Suprapubic skin (tissue), 4 donors: ENCODE results near the gene PRR13.

Experiments used
- POLR2A ChIP-seq, 2 donors: fragments of 450-650 bp; IDR thresholded peaks; one replicate each; pipeline ENCODE4 v1.6.1; 2017; ENCODE audit warnings: antibody characterized with exemption in 2 of 2, mild to moderate bottlenecking in 2 of 2, moderate library complexity in 2 of 2
- POLR2AphosphoS5 ChIP-seq, 3 donors: sonication (generic); formaldehyde crosslinking; IDR thresholded peaks; one replicate each; pipeline ENCODE4 v1.6.1; 2017; ENCODE audit warnings: antibody characterized with exemption in 3 of 3
- TF ChIP-seq, protein P1 (sequence below), 2 donors: fragments of 200-600 bp in 1 of 2; fragments of 450-650 bp in 1 of 2; sonication (generic) in 1 of 2; IDR thresholded peaks; one replicate each; pipeline ENCODE4 v1.5.1; 2016 to 2019; ENCODE audit warnings: antibody characterized with exemption in 2 of 2, mild to moderate bottlenecking in 1 of 2, moderate library complexity in 1 of 2

DNA sequence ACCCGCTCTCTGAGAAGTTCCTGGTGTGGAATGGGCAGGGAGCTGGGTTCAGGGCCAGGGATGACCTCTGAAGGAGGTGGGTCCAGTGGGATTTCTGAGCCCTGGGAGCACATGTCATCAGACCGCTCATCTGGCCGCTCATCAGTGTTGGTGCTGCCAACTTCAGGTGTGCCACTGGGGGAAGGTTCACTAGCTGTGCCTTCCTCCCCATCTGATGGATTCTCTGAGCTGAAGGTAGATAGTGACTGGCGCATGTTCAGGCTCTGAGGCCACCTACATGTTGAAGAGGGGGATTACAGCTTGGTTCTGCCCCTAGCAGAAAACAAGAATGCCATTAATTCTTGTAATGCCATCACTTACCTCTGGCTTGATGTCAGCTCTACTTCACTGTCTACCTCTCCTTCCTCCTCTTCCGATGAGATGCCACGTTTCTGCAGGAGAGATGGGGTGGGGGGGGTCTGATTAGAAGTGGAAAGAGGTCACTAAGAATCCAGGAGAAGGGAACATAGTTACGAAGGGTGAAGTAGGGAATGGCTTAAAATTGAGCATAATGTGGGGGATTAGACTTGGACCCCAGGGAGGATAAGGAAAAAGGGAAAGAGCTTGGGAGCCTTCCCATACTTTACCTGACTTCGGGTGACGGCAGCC lies 40.5 kb downstream of the PRR13 start:
- TF ChIP-seq POLR2A (IDR thresholded peaks at IDR 0.05), result no peak
- TF ChIP-seq, protein P1, sequence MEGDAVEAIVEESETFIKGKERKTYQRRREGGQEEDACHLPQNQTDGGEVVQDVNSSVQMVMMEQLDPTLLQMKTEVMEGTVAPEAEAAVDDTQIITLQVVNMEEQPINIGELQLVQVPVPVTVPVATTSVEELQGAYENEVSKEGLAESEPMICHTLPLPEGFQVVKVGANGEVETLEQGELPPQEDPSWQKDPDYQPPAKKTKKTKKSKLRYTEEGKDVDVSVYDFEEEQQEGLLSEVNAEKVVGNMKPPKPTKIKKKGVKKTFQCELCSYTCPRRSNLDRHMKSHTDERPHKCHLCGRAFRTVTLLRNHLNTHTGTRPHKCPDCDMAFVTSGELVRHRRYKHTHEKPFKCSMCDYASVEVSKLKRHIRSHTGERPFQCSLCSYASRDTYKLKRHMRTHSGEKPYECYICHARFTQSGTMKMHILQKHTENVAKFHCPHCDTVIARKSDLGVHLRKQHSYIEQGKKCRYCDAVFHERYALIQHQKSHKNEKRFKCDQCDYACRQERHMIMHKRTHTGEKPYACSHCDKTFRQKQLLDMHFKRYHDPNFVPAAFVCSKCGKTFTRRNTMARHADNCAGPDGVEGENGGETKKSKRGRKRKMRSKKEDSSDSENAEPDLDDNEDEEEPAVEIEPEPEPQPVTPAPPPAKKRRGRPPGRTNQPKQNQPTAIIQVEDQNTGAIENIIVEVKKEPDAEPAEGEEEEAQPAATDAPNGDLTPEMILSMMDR (IDR thresholded peaks at IDR 0.05), result no peak
- no peak for TF ChIP-seq POLR2AphosphoS5 (IDR thresholded peaks at IDR 0.05)
